K562 (cell line): ENCODE results near the gene AP1G1. TPM values are rescaled to one million over a fixed set of nuclear protein-coding genes. Genes with fewer than 3 reads are reported as not detected.
A peak's percentile ranks its signal among the peaks of the same experiment; 100 is the strongest.

Experiments
- ATAC-seq: fragments of 200-7000 bp; cut with Tn5 transposase; 3 replicates; pipeline ENCODE4 v1.9.1; 2020; ENCODE audit warnings: moderate library complexity
- BruUV-seq: library from RNA; stranded (reverse); fragments of 400-500 nt; replicated peaks from 2 replicates; lab custom pipeline; 2021; lab: Mats Ljungman, UMichigan
- CTCF ChIA-PET: fragments of 300-600 bp; formaldehyde crosslinking; extraction: SDS; loops from one replicate; lab custom pipeline; 2021; ENCODE audit warnings: low intra/inter-chr PET ratio; lab: Yijun Ruan, JAX
- POLR2A ChIA-PET: fragments of 300-600, 350-650 bp; sonication (Branson Sonifier 250); formaldehyde crosslinking; extraction: SDS; loops from one replicate; lab custom pipeline; 2021; ENCODE audit warnings: antibody characterized with exemption, inconsistent platforms; lab: Yijun Ruan, JAX
- DNase-seq, 4 experiments: peaks; one replicate each; pipeline versions ENCODE4 v3.0.0 to v3.0.0-alpha.2; 2011 to 2018; ENCODE audit warnings: low spot score in 3 of 4, mixed read lengths in 3 of 4; ENCODE audit errors: extremely low read depth in 1 of 4
- FAIRE-seq: peaks from 2 replicates; lab custom pipeline; 2011; peaks lifted over from hg19 to GRCh38; lab: Jason Lieb, UNC
- H2AFZ ChIP-seq: 2 replicates; pipeline ENCODE4 v1.6.0; 2011; ENCODE audit warnings: low read depth, low read length, control low read depth, inconsistent platforms
- H3K27ac ChIP-seq: fragments of 200-600 bp; 3 replicates; pipeline ENCODE4 v1.8.0; 2011; ENCODE audit warnings: low read depth, mild to moderate bottlenecking, control low read depth, inconsistent platforms, low read length, moderate library complexity, mixed read lengths; ENCODE audit errors: extremely low read depth
- H3K27me3 ChIP-seq, 2 experiments: fragments of 300-600 bp in 1 of 2; 2 replicates in 1 of 2; 3 replicates in 1 of 2; pipeline versions ENCODE4 v1.6.0 to v1.8.0; 2011; ENCODE audit warnings: inconsistent platforms in 2 of 2, low read length in 2 of 2, mild to moderate bottlenecking in 1 of 2, mixed read lengths in 1 of 2, moderate library complexity in 1 of 2; ENCODE audit not compliant: control insufficient read depth in 2 of 2, insufficient read depth in 2 of 2
- H3K36me3 ChIP-seq: fragments of 300-600 bp; 3 replicates; pipeline ENCODE4 v1.8.0; 2011; ENCODE audit warnings: mild to moderate bottlenecking, low read length, inconsistent platforms; ENCODE audit not compliant: control insufficient read depth, insufficient read depth
- H3K4me1 ChIP-seq, 2 experiments: fragments of 200-600 bp in 1 of 2; replicated peaks in 1 of 2; 2 replicates in 1 of 2; 3 replicates in 1 of 2; pipeline versions ENCODE4 v1.5.1 to v1.8.0; 2011; ENCODE audit warnings: inconsistent platforms in 2 of 2, low read length in 2 of 2, mild to moderate bottlenecking in 1 of 2, mixed read lengths in 1 of 2, moderate library complexity in 1 of 2; ENCODE audit not compliant: control insufficient read depth in 2 of 2, insufficient read depth in 2 of 2
- H3K4me2 ChIP-seq: 2 replicates; pipeline ENCODE4 v1.6.1; 2011; ENCODE audit warnings: low read length, control low read depth, inconsistent platforms, mixed read lengths; ENCODE audit not compliant: insufficient read depth
- H3K4me3 ChIP-seq: fragments of 200-600 bp; sonication (generic), shearing (Covaris generic); 2 replicates; pipeline ENCODE4 v1.5.1; 2016; ENCODE audit warnings: control low read depth, inconsistent platforms
- H3K79me2 ChIP-seq: fragments of 200-600 bp; 3 replicates; pipeline ENCODE4 v1.8.0; 2011; ENCODE audit warnings: low read length, inconsistent platforms; ENCODE audit not compliant: control insufficient read depth, insufficient read depth
- H3K9ac ChIP-seq, 2 experiments: 2 replicates each; pipeline versions ENCODE4 v1.6.0 to v1.6.1; 2011; ENCODE audit warnings: low read depth in 2 of 2, low read length in 2 of 2, control low read depth in 1 of 2, inconsistent platforms in 1 of 2, mild to moderate bottlenecking in 1 of 2, mixed read lengths in 1 of 2; ENCODE audit not compliant: insufficient read depth in 1 of 2
- H3K9me1 ChIP-seq: one replicate; pipeline ENCODE4 v1.6.0; 2011; ENCODE audit warnings: inconsistent platforms, mild to moderate bottlenecking, low read length, moderate library complexity; ENCODE audit not compliant: control insufficient read depth, insufficient read depth
- H3K9me3 ChIP-seq: replicated peaks from 2 replicates; pipeline ENCODE4 v1.5.1; 2011; ENCODE audit warnings: low read depth, low read length, inconsistent platforms; ENCODE audit not compliant: control insufficient read depth, insufficient read depth
- H4K20me1 ChIP-seq: replicated peaks from 2 replicates; pipeline ENCODE4 v1.6.1; 2011; ENCODE audit warnings: low read length, inconsistent platforms, mixed read lengths; ENCODE audit not compliant: control insufficient read depth, insufficient read depth
- IRF2 ChIP-seq: sonication (generic); formaldehyde crosslinking; IDR thresholded peaks from 2 replicates; pipeline ENCODE4 v1.8.1; 2022; ENCODE audit warnings: mild to moderate bottlenecking, missing genetic modification reagents
- PRPF4 ChIP-seq: fragments of 200-400 bp; formaldehyde crosslinking; IDR thresholded peaks from one replicate; pipeline ENCODE4 v1.6.1; 2017; ENCODE audit warnings: low read length, low read depth, mild to moderate bottlenecking; ENCODE audit not compliant: insufficient read depth, poor library complexity, severe bottlenecking
- ZNF316 ChIP-seq: fragments of 450-650 bp; IDR thresholded peaks from 2 replicates; pipeline ENCODE4 v1.6.1; 2016
- WGBS: fragments of 100-300 bp; shearing (Covaris generic); methylation state at CpG from one replicate; pipeline ENCODE4 v1.1.6; 2016; ENCODE audit warnings: low coverage, mixed read lengths; ENCODE audit not compliant: insufficient coverage; ENCODE audit errors: missing lambda C conversion rate; 5-methylcytosine and 5-hydroxymethylcytosine counted together
- in situ Hi-C: fragments of 300-500 bp; cut with MboI; formaldehyde crosslinking; loops from 4 replicates; pipeline ENCODE4 v1.15.0; 2018; ENCODE audit warnings: inconsistent platforms, mixed read lengths
- intact Hi-C: fragments of 100-400 bp; cut with micrococcal nuclease; formaldehyde crosslinking; loops from 2 replicates; pipeline ENCODE4 v1.14.2; 2022
- polyA plus RNA-seq, 8 experiments: library from polyadenylated mRNA; depleted of rRNA in 4 of 8; stranded (reverse) in 5 of 8; unstranded in 3 of 8; fragments of >200 nt; fragmentation: Nextera tagmentation in 2 of 8; fragmentation: Illumina TruSeq in 1 of 8; extraction: Ambion mirVana in 2 of 8; extraction: Trizol in 1 of 8; gene quantifications; 2 replicates each; pipeline versions ENCODE4 v1.2.1 to v1.2.3, GENCODE V29; 2011 to 2014; ENCODE audit warnings: inconsistent platforms in 1 of 8, missing spikeins in 1 of 8
- total RNA-seq, 7 experiments: library from RNA; depleted of rRNA in 6 of 7; stranded (reverse); fragments of >200 nt in 6 of 7; fragmentation: Illumina TruSeq in 2 of 7; extraction: Trizol in 2 of 7; gene quantifications; 2 replicates each; pipeline versions ENCODE4 v1.2.1 to v1.2.3, GENCODE V29; 2011 to 2021; ENCODE audit warnings: low replicate concordance in 1 of 7
- TF ChIP-seq, protein P1 (sequence below), 3 experiments: fragments of 200-800 bp in 1 of 3; fragments of 250-450 bp in 1 of 3; fragments of 450-650 bp in 1 of 3; sonication (Bioruptor Pico) in 1 of 3; sonication (Bioruptor generic) in 1 of 3; formaldehyde crosslinking in 1 of 3; IDR thresholded peaks; 2 replicates each; pipeline versions ENCODE4 v1.6.1 to v1.8.0; 2016 to 2022; ENCODE audit warnings: mild to moderate bottlenecking in 2 of 3, missing genetic modification characterization in 2 of 3, missing compliant biosample characterization in 1 of 3, moderate library complexity in 1 of 3
- TF ChIP-seq, protein P2 (sequence below), 3 experiments: fragments of 200-800 bp in 1 of 3; sonication (Bioruptor generic) in 1 of 3; sonication (generic) in 1 of 3; formaldehyde crosslinking in 1 of 3; IDR thresholded peaks; 2 replicates each; pipeline versions ENCODE4 v1.6.1 to v1.8.0; 2016 to 2022; ENCODE audit warnings: mild to moderate bottlenecking in 2 of 3, missing compliant biosample characterization in 2 of 3, missing genetic modification characterization in 2 of 3, missing genetic modification reagents in 1 of 3

The AP1G1 gene
- total and polyA plus RNA-seq, 9 of the 15 experiments (the other 6 are each of a cell fraction or from before 2014, with no cell fraction given): 7.0 to 59.2 (median 42.0) TPM

DNA sequence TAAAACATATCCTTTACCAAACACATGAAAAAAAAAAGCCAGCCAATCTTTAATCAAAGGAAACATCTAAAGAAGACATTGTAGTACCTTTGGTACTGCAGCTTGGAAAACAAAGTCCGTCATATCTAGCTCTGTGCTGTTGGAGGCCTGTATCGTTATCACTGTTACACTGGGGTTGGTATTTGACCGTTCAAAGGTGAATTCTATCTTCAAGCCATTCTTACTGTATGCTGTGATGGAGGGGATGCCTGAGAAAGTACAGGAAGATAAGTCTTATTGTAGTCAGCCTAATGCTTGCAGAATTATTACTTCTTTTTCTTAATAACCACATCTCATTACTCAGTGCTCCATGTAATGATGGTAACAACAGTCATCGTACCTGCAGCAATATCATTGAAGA, 69.8 kb downstream of the AP1G1 start (continued):
- TF ChIP-seq, protein P1, sequence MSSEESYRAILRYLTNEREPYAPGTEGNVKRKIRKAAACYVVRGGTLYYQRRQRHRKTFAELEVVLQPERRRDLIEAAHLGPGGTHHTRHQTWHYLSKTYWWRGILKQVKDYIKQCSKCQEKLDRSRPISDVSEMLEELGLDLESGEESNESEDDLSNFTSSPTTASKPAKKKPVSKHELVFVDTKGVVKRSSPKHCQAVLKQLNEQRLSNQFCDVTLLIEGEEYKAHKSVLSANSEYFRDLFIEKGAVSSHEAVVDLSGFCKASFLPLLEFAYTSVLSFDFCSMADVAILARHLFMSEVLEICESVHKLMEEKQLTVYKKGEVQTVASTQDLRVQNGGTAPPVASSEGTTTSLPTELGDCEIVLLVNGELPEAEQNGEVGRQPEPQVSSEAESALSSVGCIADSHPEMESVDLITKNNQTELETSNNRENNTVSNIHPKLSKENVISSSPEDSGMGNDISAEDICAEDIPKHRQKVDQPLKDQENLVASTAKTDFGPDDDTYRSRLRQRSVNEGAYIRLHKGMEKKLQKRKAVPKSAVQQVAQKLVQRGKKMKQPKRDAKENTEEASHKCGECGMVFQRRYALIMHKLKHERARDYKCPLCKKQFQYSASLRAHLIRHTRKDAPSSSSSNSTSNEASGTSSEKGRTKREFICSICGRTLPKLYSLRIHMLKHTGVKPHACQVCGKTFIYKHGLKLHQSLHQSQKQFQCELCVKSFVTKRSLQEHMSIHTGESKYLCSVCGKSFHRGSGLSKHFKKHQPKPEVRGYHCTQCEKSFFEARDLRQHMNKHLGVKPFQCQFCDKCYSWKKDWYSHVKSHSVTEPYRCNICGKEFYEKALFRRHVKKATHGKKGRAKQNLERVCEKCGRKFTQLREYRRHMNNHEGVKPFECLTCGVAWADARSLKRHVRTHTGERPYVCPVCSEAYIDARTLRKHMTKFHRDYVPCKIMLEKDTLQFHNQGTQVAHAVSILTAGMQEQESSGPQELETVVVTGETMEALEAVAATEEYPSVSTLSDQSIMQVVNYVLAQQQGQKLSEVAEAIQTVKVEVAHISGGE (CRISPR knock-in tag; IDR thresholded peaks at IDR 0.05): no peak
- TF ChIP-seq, protein P2, sequence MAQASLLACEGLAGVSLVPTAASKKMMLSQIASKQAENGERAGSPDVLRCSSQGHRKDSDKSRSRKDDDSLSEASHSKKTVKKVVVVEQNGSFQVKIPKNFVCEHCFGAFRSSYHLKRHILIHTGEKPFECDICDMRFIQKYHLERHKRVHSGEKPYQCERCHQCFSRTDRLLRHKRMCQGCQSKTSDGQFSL (CRISPR knock-in tag; IDR thresholded peaks at IDR 0.05): no peak
- TF ChIP-seq, protein P2 (tag; IDR thresholded peaks at IDR 0.05): no peak
- TF ChIP-seq PRPF4: no peak

DNA sequence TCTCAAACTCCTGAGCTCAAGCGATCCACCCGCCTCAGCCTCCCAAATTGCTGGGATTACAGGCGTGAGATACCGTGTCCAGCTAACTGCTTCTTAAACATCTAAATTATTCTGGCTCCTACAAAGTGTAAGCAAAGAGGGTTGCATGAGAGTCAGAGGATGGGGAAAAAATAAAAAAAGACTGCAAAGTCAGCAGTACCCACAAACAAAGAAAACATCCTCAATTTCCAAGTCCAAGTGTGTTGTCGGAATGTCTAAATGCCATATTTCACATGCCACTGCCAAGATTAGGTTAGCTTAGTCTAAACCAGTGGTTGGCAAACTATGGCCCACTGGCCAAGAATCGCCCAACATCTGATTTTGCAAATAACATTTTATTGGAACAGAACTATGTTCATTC, 71.1 kb downstream of the AP1G1 start:
- Histone ChIP-seq H4K20me1 (no peaks in the 10 kb centered on the region), H3K36me3 (peaks cover 77% of the 10 kb centered on the region), H3K27me3 (no peaks in the 10 kb centered on the region), H3K79me2 (no peaks in the 10 kb centered on the region), H3K4me1 (no peaks in the 10 kb centered on the region), H3K27ac (no peak overlapping the region), H3K9ac (no peak overlapping the region), H3K4me3 (no peak overlapping the region), H3K9me3 (no peaks in the 10 kb centered on the region), H2AFZ (no peak overlapping the region), H3K4me2 (no peak overlapping the region), H3K9me1 (no peaks in the 10 kb centered on the region)
- WGBS: 100% methylated on average over 6 of the region's 6 CpGs
- DNase-seq (no peak), ATAC-seq (no peak), FAIRE-seq (no peak)
- in situ Hi-C loops: no loop called here
- ChIA-PET POLR2A (interaction anchor here (1.0 kb wide), 1 partner anchor 9 kb away, joined by 4 read pairs; no protein-coding TSS in a partner anchor), CTCF (no interaction called here)
- TF ChIP-seq IRF2 (CRISPR knock-in tag) (no peak), ZNF316 (peak; percentile 51)
- intact Hi-C loops: no loop called here
- BruUV-seq: no TSS peak
